Osteocyte (in vitro differentiated cells): ENCODE data around the gene THTPA. TPM values are rescaled to one million over a fixed set of nuclear protein-coding genes. Genes with fewer than 3 reads are reported as not detected.

Experiments used
- DNase-seq: peaks from one replicate; pipeline ENCODE4 v3.0.0; 2021; ENCODE audit warnings: mixed read lengths; ENCODE audit not compliant: unreplicated experiment; ENCODE audit errors: extremely low spot score
- H3K27ac Mint-ChIP-seq: one replicate; pipeline ENCODE4 v1.8.0; 2021; ENCODE audit warnings: mild to moderate bottlenecking, mixed read lengths; ENCODE audit not compliant: unreplicated experiment
- H3K27me3 Mint-ChIP-seq: one replicate; pipeline ENCODE4 v1.8.0; 2021; ENCODE audit warnings: mixed read lengths; ENCODE audit not compliant: unreplicated experiment
- H3K36me3 Mint-ChIP-seq: one replicate; pipeline ENCODE4 v1.8.0; 2021; ENCODE audit warnings: mixed read lengths; ENCODE audit not compliant: unreplicated experiment
- H3K4me1 Mint-ChIP-seq: one replicate; pipeline ENCODE4 v1.8.0; 2021; ENCODE audit warnings: mixed read lengths; ENCODE audit not compliant: unreplicated experiment
- H3K4me3 Mint-ChIP-seq: one replicate; pipeline ENCODE4 v1.8.0; 2021; ENCODE audit warnings: mild to moderate bottlenecking, moderate library complexity, mixed read lengths; ENCODE audit not compliant: unreplicated experiment
- H3K9me3 Mint-ChIP-seq: one replicate; pipeline ENCODE4 v1.8.0; 2021; ENCODE audit warnings: mixed read lengths; ENCODE audit not compliant: unreplicated experiment
- CTCF ChIP-seq: fragments of 200-600 bp; sonication (generic); IDR thresholded peaks from 2 replicates; pipeline ENCODE4 v1.5.0; 2021; ENCODE audit warnings: antibody characterized with exemption, mild to moderate bottlenecking, moderate library complexity
- total RNA-seq: library from RNA; stranded (reverse); gene quantifications from 2 replicates; pipeline ENCODE4 v1.2.1, GENCODE V29; 2021

THTPA gene
- total RNA-seq, 1 donor from 2014 or later, result 25.7 TPM

GRCh38 chr14:23568600-23569331 lies 12.7 kb downstream of the THTPA start:
- Mint-ChIP-seq H3K4me3 (peak overlapping the region; percentile 47), H3K27ac (no peak overlapping the region), H3K4me1 (peaks cover 23% of the 10 kb centered on the region), H3K36me3 (no peaks in the 10 kb centered on the region), H3K9me3 (no peaks in the 10 kb centered on the region), H3K27me3 (peaks cover 24% of the 10 kb centered on the region)
- no peak for DNase-seq
- TF ChIP-seq CTCF, result peak; percentile 36

- Mint-ChIP-seq H3K36me3 (no peaks in the 10 kb centered on the region), H3K4me3 (no peak overlapping the region), H3K27ac (no peak overlapping the region), H3K9me3 (no peaks in the 10 kb centered on the region), H3K4me1 (peaks cover 23% of the 10 kb centered on the region), H3K27me3 (peaks cover 25% of the 10 kb centered on the region)
- TF ChIP-seq CTCF, result no peak
- DNase-seq, result no peak
These were observed 13.5 kb downstream of the THTPA start for GRCh38 chr14:23569443-23570151.

GRCh38 chr14:23570806-23571483 lies 14.9 kb downstream of the THTPA start:
- no peak for TF ChIP-seq CTCF
- no peak for DNase-seq
- Mint-ChIP-seq H3K4me1 (peaks cover 23% of the 10 kb centered on the region), H3K4me3 (no peak overlapping the region), H3K27me3 (peaks cover 35% of the 10 kb centered on the region), H3K36me3 (no peaks in the 10 kb centered on the region), H3K9me3 (no peaks in the 10 kb centered on the region), H3K27ac (no peak overlapping the region)

- Mint-ChIP-seq H3K4me3 (no peak overlapping the region), H3K27ac (no peak overlapping the region), H3K4me1 (peaks cover 25% of the 10 kb centered on the region)
These were observed 15.8 kb downstream of the THTPA start for GRCh38 chr14:23571701-23572523.

More at GRCh38 chr14:23571701-23572523, 15.8 kb downstream of the THTPA start:
- no peak for TF ChIP-seq CTCF
- no peaks in the 10 kb centered on the region for H3K9me3 Mint-ChIP-seq
- no peak for DNase-seq
- peaks cover 42% of the 10 kb centered on the region for H3K27me3 Mint-ChIP-seq
- H3K36me3 Mint-ChIP-seq, result no peaks in the 10 kb centered on the region
